B cell (primary cell): ENCODE measurements around the gene EFCAB8.

Source experiments
- CTCF ChIP-seq: fragments of 200-600 bp; IDR thresholded peaks from one replicate; pipeline ENCODE4 v1.8.0; 2022; ENCODE audit warnings: antibody characterized with exemption, mild to moderate bottlenecking
- EZH2 ChIP-seq: IDR thresholded peaks from 2 replicates; pipeline ENCODE4 v1.6.1; 2012; ENCODE audit warnings: borderline replicate concordance, low read depth, mild to moderate bottlenecking, moderate library complexity, low read length; ENCODE audit not compliant: insufficient read depth, poor library complexity, severe bottlenecking

GRCh38 chr20:32891926-32892660 is 33.4 kb downstream of the EFCAB8 start:
- no peak for TF ChIP-seq CTCF
- no peak for TF ChIP-seq EZH2
